Vagina (tissue), 2 donors: ENCODE results near the gene TMEM19.

ENCODE experiments used
- POLR2A ChIP-seq, 2 donors: fragments of 450-650 bp; IDR thresholded peaks; one replicate each; pipeline ENCODE4 v1.6.1; 2017; ENCODE audit warnings: antibody characterized with exemption in 2 of 2, mild to moderate bottlenecking in 2 of 2, moderate library complexity in 2 of 2
- TF ChIP-seq, protein P1 (sequence below), 3 experiments: fragments of 450-650 bp in 2 of 3; fragments of 200-600 bp in 1 of 3; sonication (generic) in 1 of 3; IDR thresholded peaks; one replicate each; pipeline ENCODE4 v1.5.1; 2017 to 2019; ENCODE audit warnings: antibody characterized with exemption in 3 of 3, mild to moderate bottlenecking in 2 of 3, moderate library complexity in 2 of 3

DNA sequence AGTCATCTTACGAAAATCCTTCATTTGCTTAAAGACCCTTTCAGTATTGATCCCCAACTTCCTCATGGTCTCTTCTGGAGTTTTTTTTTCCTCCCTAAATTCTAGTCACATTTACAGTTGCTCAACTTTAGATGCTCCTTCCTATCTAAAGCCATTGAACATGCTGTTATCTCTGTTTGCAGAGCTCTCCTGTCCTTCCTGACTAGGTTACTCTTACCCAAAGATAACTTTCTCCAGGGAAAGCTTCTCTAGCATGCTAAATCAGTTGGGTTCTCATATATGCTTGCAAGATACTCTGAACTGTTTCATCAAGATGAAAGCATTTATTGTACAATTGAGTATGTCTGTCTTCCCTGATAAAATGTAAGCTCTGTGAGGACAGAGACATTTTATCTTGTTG is 67.0 kb downstream of the TMEM19 start:
- TF ChIP-seq, protein P1, sequence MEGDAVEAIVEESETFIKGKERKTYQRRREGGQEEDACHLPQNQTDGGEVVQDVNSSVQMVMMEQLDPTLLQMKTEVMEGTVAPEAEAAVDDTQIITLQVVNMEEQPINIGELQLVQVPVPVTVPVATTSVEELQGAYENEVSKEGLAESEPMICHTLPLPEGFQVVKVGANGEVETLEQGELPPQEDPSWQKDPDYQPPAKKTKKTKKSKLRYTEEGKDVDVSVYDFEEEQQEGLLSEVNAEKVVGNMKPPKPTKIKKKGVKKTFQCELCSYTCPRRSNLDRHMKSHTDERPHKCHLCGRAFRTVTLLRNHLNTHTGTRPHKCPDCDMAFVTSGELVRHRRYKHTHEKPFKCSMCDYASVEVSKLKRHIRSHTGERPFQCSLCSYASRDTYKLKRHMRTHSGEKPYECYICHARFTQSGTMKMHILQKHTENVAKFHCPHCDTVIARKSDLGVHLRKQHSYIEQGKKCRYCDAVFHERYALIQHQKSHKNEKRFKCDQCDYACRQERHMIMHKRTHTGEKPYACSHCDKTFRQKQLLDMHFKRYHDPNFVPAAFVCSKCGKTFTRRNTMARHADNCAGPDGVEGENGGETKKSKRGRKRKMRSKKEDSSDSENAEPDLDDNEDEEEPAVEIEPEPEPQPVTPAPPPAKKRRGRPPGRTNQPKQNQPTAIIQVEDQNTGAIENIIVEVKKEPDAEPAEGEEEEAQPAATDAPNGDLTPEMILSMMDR (IDR thresholded peaks at IDR 0.05), result no peak
- TF ChIP-seq POLR2A (IDR thresholded peaks at IDR 0.05), result no peak
